GM19455 (cell line): ENCODE data around the gene FABP1.

Experiments used
- ATAC-seq: cut with Tn5 transposase; IDR thresholded peaks from one replicate; pipeline ENCODE4 v1.9.1; 2021; ENCODE audit not compliant: unreplicated experiment

FABP1 gene

DNA sequence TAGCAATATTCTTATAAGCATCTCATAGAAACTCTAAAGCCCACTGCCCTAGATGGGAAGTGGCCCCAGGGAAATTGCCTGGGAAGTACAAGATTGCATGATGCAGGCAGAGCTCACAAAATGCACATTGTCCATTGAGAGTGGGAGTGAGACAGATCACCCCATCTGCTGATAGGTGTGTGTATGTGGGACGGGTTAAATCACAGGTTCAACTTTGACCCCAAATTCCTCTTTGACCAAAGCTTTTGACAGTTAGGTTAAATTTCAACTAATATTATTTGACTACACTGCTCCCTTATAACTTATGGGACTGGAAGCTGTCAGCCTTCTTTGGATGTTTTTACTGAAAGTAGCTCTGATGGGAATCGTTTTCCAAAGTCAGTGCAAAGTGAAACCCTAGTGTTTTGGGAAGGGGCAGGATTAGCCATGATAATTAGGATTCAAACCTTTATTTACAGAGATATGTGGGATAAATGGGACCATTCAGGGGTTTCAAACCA is 11.4 kb upstream of the FABP1 start:
- ATAC-seq = no peak

DNA sequence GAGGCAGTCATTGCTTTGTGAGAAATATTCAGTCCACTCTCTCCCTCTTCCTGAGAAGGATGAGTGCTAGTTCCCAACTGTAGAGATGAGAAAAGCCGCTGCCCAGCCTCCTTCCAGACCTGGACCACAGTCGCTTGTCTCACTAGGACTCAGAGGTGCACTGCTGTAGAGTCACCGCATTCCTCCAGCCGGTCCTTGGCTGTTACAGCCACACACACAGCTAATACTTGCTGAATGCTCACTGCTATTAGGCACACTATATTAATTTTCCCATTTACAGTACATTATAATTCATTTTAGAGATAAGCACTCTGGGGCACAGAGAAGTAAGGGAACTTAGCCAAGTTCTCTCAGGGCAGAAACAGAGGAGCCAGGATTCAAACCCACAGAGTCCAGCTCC is 10.0 kb upstream of the FABP1 start:
- ATAC-seq = no peak

DNA sequence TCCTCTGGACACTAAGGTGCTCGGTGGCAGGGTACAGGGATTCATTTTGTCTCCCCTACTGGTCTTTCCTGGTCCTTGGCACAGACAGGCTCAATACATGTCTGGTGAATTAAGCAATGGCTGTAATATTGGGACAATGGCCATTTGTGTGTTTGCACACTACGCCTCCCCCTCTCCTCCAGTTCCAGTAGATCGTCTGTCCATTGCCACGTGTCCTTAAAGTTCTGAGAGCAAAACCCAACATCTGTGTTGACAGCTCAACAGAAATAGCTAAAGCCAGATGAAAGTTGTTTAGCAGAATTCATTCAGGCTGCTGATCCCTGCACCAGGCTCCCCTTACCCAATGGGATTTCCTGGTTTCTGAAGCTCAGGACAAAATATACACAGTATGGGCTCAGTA is 9.0 kb upstream of the FABP1 start:
- no peak for ATAC-seq

DNA sequence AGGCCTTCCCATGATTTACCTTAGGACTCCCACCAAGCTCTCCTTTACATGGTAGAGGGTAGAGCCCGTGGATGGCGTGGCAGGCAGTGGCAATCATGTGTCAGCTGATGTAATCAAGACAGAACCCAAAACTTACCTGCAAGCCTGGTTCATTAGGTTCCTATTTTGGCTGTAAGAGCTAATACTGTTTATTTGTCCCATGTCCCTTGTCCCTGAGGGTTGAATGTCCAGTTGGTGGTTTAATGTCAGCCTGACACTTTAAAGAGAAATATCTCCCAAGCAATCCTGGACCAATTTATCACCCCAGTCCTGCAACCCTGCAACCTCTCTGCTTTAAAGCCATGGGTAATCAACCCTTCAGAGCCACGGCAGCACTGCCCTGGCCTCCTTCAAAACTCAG is 6.0 kb upstream of the FABP1 start:
- ATAC-seq = no peak

DNA sequence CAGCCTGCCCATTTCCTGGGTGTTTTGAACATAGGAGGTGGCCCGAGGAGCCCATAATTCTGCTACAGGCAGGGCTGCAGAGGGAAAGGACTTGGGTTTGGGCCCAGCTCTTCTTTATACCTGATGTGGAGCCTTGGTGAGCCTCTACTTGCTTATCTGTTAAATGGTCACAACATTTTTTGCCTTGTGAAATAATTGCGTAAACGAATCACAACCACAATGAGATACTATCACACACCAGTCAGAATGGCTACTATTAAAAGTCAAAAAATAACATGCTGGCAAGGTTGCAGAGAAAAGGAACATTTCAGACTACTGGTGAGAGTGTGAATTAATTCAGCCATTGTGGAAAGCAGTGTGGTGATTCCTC is 4.1 kb upstream of the FABP1 start:
- ATAC-seq = no peak

DNA sequence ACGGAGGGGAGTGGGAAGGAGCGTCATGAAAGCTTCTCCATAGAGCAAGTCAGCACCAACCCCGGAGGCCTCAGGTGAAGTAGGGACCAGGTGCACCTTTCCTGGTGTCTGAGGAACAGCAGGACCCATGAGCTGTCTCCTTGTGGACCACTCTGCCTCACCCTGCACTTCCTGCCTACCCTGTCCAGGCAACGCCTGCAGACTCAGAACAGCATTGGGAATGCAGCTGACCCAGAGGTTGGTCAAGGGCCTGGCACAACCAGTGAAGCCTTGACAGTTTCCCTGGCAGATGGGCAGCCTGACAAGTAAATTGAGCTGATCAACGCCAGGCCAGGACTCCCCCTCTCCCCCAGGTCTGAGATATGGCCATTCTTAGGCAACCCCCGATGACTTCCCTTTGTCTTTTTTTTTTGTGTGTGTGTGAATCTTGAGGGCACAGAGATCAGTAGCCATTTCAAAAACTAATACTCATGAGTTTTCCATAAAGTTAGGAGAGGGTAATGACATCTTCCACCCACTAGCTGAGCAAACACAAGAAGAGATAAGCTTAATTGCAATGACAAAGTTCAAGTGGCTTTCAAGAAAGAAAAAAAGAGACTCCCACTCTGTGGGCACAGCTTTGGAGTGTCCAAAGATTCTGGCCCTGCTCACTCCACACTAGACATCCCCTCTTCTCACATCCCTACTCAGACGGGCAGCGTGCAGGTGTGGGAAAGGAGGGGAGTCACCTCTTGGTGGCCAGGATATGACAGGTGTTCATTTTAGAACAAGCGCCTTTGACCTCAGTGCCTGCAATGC is 3.5 kb upstream of the FABP1 start:
- ATAC-seq = no peak

DNA sequence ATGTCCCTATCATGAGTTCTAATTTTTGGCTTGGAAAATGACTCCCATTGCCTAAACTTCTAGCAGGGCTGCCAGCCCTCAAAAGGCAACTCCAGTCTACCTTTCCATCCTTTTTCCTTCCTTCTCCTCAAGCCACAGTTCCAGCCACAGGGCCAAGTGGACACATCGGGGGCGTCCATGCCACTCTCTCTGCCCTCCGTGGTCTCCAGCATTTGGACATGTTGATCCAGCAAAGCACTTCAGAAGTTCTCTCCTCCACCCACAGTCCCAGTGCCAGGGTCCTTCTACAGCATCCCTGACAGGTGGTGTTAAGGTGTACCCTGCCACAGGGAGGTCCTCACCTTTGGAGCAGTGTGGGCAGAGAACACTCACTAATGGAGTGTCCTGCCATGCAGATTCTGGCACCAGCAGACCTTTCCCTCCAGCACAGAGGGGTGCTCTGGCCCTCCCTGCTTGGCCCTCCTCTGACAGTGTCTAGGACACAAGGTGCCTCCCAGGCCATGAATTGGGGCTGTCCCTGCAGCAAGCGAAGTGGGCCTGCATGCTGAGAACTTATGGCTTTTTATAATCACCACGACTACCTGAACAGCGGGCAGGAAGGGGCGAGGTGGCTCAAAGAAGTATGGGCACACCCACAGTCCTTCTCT is 1.6 kb upstream of the FABP1 start:
- no peak for ATAC-seq

DNA sequence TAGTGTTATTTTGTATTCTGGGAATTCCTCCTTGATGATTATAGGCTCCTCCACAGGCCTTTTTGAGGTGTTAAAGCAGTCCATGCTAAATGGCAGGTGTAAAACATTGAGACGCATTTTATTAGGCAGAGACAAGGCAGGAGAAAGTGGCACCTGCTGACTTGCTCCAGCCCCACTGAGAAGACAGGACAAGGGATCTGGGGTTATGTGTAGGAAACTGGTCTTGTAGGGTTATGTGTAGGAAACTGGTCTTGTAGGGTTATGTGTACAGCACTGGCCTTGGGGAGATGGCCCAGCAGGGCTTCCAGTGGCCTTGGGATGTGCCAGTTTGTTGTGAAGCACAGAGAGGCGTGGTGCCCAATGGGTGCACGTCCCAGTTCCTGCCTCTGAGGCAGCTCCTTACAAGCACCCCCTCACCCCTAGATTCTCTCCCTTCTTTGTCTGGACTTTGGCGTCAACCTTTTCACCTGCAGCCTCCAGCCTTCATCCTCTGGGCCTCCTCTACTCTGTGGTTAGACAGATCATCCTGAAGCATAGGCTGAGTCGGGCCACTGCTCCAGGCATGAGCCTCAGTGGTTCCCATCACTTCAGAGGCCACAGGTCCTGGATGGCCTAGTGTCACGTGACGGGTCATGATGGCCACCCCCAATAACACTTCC is 921 bp upstream of the FABP1 start:
- ATAC-seq = no peak

DNA sequence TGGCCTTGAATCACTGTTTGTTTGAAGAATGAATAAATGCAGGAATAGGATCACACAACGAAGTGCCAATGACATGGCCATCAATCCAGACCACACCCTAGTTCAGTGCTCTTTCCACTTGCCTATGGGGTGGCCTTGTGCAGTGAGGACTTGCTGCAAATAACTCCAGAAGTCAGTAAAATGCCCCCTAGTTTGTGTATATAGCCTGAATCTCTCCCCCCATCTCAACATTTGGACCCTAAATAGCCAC is 299 bp downstream of the FABP1 start:
- no peak for ATAC-seq

DNA sequence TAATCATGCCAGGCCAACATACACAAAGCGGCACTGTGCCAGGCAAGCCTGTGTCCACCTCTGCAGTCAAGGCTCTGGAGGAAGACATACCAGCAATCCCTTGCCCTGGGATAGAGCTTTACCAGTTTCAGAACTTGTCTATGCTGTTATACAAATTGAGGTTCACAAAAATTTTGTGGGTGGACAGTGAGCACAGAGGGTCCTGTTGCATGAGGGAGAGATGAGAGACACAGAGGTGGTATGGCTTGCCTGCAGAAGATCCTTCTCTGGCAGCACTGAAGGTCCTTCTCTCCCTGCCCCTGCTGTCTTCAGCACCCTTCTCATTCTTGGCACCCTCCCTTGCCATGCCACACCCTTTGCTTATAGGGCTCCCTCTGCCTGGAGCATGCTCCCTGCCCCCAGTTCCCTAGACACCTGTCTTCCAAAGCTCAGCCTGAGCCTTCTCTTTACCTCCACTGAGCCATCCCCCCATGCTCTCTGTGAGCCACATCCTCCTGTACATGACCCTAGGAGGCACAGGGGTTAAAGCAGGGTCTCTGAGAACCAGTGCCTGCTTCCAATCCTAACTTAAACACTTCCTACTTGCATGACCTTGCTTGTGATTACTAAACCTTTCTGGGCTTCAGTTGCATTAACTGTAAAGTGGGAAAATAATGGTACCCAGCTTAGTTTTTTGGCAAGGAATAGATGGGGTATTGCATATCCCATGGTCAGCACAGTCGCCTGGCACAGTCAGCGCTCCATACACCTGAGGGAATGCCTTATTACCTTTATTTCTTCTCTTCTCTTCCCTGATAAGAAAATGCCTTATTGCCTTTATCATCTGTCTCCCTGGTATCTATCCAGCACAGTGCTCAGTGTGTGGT is 857 bp downstream of the FABP1 start:
- ATAC-seq = no peak

DNA sequence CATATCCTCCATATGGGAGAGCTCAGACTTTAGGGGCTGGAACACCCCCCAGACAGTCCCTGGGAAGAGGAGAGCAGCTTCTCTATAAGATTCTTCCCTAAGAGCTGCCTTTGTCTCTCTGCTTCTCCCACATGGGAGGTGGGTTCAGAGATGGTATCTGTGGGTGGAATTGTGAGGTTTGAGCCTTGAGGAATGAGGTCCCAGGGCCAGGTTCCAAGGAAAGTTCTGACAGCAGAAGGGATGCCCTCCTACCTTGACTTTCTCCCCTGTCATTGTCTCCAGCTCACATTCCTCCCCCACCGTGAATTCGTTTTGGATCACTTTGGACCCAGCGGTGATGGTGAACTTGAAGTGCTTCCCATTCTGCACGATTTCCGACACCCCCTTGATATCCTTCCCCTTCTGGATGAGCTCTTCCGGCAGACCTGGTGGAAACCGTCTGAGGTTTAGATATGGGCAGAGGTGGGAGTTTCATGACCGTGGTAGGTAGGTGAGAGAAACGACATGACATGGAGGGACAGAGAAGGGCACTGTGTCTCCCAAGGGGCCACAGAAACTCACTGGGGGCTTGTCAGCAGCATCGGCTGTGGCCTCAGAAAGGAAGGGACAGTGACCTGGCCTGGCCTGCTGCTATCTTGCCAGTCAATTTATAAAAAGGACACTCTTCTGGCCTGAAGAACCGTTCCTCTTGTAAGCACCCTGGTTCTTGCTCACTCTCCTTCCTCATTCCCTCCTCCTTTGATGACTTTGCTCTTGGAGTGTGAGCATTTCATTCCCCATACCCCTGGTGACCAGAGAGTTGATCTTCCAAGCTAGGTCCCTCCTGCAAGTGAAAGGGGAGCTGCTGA is 1.7 kb downstream of the FABP1 start:
- no peak for ATAC-seq

DNA sequence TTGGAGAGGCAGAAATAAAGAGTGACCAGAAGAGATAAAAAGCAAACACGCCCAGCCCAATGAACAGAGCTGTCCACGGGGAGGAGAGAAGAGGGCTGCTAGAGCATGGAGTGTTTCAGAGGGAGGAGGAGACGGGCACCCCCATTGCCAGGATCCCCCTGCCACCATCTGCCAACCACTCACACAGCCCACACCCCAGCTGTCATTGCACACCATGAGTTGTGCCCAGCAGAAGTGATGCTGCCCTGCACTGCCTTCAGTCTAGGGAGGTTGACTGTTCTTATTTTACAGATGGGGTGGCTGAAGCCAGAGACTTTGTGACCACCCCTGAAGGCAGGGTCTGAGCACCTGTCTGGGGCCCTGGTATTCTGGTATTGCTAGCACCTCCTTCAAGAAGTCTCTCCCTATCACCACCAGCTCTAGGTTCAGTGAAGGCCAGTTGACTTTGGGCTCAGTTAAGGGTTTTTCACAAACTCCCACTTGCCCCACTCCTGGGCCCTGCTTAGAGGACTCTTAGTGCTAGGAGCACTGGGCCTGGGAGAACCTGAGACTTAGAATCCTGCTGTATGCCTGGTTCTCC is 2.4 kb downstream of the FABP1 start:
- ATAC-seq = no peak

DNA sequence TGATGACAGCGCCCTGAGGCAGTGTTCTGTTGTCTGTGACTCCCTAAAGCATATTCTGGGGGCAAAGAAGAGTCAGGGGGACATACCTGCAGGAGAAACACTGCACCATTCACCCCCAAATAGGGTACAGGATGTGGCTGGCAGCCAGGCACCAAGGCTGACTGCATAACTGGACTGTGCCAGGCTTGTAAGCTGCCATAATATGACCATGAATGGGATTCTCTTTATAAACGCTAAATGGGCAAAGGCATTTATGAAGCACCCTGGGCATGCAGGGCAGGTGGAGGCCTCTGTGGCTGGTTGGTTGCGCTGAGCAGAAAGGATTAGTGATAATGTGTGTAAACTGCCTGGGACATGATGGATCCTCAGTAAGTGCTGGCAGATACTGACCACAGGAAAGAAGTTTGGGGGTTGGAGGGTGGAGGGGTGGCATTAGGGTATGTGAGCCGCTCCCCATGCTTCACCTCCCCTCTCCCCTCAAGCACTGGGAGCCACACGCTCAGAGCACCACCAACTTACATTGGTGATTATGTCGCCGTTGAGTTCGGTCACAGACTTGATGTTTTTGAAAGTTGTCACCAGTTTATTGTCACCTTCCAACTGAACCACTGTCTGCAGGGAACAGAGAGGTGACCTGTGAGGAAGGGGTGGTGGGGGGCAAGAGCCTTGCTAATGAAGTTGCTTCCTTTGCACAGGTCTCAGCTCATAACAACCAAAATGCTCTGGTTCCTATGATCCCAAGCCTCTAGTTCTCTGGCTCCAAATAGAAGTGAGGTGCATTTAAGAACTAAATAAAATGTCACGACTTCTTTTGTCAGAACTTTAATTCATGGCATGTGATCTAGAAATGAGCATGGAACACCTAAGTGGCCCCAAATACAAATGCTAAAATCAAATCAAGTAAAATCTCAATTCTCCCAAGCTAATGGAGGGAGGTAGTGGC is 3.6 kb downstream of the FABP1 start:
- ATAC-seq = no peak

DNA sequence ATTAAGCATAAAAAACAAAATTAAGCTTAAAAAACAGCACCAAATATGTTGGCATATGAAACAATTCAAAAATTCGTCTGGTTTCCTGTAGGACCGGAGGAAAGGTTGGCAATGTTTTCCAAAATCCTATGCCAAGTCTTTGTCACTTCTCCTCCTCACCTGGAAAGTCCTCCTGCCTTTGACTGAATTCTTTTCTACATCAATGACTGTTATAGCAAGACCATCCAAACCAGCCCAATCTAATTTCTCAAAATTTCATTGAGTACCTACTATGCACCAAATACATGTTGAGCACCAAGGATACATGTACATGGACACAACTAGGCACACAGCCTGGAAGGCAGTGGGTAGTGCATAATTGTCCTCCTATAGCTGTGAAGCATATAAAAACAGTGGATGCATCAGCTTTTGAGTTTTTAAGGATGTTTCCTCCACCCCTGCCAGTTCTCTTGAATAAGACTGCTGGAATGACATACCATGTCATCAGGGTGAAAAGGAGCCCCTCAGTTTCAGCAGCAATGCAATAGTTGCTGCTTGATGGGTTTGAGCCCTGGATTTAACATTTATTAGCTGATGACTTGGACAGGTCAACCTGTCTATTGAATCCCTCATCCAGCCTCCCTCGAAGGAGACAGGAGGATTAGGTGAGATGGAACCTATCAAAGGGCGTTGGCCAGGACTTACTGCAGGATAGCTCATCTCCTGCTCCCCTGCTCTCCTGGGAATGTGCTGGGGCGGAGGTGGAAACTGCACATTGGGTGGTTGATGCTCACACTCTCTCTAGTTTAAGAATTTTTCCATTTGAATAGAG is 4.5 kb downstream of the FABP1 start:
- ATAC-seq = no peak

DNA sequence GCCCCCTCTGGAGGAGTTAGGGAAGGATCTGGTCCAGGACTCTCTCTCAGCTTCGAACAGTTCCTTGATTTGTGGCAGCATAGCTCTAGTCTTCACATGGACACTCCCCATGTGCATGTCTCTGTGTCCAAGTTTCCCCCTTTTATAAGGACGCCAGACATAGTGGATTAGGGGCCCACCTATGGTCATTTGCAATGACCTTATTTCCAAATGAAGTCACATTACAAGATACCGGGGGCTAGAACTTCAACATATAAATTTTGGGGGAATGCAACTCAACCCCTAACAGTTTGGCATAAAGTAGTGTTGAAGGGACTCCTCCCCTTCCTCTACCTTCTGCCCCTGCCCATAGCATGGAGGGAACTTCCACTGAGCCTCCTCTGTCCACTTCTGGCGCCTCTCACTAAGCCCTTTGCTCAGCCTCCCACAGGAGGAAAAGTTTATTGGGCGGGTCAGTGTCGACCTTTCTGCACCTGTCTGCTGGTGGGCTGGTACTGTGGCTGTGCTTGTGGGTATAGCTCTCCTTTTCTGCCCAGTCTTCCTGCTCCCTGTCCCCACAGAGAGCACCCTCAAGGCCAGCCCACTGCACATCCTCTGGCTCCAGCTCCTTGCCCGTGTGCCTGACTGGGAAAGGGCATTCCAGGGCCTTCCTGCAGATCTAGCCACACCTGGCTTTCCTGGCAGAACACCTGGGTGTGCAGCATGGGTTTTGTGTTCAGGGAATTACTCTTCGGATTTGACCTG is 5.5 kb downstream of the FABP1 start:
- ATAC-seq = no peak

DNA sequence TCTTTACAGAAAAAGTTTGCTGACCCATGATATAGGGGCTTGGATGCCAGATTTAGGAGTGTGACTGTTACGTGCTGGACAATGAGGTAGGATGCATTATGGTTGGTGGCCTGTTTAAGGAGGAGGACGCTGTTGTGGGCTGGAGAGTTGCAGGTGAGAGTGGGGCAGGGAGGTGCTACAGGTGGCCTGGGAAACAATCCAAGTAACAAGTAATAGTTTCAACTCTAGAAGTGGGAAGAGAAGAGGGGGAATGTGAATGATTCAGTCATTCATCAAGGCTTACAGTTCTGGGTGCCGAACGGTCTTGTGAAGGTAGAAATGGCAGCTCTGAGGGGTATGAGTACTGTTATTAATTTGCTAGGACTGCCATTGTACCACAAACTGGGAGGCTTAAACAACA is 6.2 kb downstream of the FABP1 start:
- ATAC-seq = no peak

DNA sequence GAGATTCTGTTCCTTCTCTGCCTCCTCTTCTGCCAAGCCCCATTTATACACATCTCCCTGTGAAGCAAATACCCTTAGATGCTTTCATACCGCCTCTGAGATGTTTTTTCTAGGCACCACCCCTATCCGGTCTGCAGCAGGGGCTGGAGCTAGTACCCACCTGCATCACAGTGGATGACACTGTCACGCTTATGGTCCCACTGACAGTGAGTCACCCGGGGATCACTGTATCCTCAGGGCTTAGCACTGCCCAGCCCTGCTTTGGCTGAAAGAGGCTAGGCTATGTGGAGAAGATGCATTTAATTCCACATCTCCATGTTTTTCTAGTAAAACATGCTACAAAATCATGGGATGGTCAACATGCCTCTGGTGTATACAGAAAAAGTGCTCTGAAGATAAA is 9.9 kb downstream of the FABP1 start:
- ATAC-seq = no peak
